ENCODE measurements around the gene GNPTAB.

DNA sequence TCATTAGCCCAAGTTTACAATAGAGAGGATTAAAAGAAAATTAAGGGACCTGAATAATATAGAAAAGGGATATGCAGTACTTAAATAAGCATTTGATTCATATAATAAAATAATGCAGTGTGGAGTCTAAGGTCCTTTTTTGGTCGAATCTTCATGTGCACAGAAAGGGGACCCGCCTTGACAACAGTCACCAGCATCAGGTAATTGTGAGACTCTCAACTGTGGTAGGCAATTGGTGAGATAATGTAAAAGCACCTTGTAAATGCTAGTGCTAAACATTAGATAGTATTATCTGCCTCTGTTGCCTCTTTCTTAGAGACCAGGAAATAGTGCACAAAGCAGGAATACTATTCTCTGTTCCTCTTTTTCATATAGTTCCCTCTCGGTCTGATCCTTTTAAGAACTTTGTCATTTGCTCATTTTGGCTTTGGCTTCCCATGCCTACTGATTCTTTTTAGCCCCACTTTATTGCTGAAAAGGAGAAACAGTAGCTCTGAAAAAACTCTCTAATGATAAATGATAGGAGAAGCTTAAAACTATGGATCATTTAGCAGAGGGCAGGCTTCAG lies 115.8 kb downstream of the GNPTAB start:
- TF ChIP-seq, protein P1, sequence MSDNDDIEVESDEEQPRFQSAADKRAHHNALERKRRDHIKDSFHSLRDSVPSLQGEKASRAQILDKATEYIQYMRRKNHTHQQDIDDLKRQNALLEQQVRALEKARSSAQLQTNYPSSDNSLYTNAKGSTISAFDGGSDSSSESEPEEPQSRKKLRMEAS (CRISPR knock-in tag; IDR thresholded peaks at IDR 0.05), result no peak
- TF ChIP-seq, protein P2, sequence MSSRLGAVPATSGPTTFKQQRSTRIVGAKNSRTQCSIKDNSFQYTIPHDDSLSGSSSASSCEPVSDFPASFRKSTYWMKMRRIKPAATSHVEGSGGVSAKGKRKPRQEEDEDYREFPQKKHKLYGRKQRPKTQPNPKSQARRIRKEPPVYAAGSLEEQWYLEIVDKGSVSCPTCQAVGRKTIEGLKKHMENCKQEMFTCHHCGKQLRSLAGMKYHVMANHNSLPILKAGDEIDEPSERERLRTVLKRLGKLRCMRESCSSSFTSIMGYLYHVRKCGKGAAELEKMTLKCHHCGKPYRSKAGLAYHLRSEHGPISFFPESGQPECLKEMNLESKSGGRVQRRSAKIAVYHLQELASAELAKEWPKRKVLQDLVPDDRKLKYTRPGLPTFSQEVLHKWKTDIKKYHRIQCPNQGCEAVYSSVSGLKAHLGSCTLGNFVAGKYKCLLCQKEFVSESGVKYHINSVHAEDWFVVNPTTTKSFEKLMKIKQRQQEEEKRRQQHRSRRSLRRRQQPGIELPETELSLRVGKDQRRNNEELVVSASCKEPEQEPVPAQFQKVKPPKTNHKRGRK (CRISPR knock-in tag; IDR thresholded peaks at IDR 0.05; ENCODE audit: borderline replicate concordance), result no peak
- TF ChIP-seq, protein P3, sequence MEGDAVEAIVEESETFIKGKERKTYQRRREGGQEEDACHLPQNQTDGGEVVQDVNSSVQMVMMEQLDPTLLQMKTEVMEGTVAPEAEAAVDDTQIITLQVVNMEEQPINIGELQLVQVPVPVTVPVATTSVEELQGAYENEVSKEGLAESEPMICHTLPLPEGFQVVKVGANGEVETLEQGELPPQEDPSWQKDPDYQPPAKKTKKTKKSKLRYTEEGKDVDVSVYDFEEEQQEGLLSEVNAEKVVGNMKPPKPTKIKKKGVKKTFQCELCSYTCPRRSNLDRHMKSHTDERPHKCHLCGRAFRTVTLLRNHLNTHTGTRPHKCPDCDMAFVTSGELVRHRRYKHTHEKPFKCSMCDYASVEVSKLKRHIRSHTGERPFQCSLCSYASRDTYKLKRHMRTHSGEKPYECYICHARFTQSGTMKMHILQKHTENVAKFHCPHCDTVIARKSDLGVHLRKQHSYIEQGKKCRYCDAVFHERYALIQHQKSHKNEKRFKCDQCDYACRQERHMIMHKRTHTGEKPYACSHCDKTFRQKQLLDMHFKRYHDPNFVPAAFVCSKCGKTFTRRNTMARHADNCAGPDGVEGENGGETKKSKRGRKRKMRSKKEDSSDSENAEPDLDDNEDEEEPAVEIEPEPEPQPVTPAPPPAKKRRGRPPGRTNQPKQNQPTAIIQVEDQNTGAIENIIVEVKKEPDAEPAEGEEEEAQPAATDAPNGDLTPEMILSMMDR (IDR thresholded peaks at IDR 0.05), result no peak
- TF ChIP-seq TP53 (CRISPR knock-in tag; IDR thresholded peaks at IDR 0.05) (no peak), ZNF121 (CRISPR knock-in tag; IDR thresholded peaks at IDR 0.05) (no peak), TEAD4 (CRISPR knock-in tag; IDR thresholded peaks at IDR 0.05) (no peak)
- TF ChIP-seq, protein P4, sequence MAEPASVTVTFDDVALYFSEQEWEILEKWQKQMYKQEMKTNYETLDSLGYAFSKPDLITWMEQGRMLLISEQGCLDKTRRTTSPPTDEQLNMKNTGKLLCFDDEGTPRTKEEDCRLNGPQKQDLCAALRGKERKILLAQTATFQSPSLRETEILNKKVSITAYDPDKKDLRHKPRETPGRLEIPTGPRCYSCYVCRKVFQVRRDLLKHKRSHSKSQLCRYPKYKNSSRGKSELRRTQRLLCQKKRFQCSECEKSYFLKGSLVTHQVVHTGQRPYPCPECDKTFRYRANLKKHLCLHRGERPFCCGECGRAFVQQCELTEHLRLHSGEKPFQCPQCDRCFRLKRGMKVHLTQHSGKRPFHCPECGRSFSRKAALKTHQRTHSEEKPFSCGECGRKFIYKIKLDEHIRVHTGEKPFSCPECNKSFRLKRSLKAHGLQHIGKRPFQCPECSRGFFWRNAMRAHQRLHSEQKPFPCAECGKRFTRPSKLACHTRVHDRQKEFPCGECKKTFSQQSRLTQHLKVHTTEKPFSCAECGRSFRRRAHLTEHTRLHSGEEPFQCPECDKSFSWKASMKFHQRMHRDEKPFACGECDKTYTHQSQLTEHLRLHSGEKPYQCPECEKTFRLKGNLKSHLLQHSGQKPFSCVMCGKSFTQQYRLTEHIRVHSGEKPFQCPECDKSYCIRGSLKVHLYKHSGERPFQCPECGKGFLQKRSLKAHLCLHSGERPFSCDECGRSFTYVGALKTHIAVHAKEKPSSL (CRISPR knock-in tag; conservative IDR thresholded peaks at IDR 0.05), result no peak

Data from WTC11 (cell line).